A673 (cell line): ENCODE data around the gene SAMSN1.

Source experiments
- CTCF ChIP-seq: fragments of 300-800, 200-600 bp; sonication (generic); conservative IDR thresholded peaks from 2 replicates; pipeline ENCODE4 v1.5.1; 2017; ENCODE audit warnings: low read depth, mild to moderate bottlenecking, antibody characterized with exemption, low read length, moderate library complexity, mixed read lengths
- EZH2 ChIP-seq: fragments of 200-600 bp; sonication (generic); IDR thresholded peaks from 2 replicates; pipeline ENCODE4 v1.6.1; 2017; ENCODE audit warnings: borderline replicate concordance, low read depth, mild to moderate bottlenecking, mixed read lengths, antibody characterized with exemption, low read length; ENCODE audit not compliant: poor library complexity, severe bottlenecking

GRCh38 chr21:14454016-14455009 lies 91.8 kb downstream of the SAMSN1 start:
- TF ChIP-seq CTCF (no peak), EZH2 (no peak)
